IPS DF 19.7 (cell line): ENCODE measurements around the gene GAREM2.
"Not testable (repeated sequence)": the region's sequence is repeated elsewhere in the genome, so short reads cannot be mapped to it uniquely, and the experiment has no call there.

Experiments used
- DNase-seq: peaks from one replicate; pipeline ENCODE4 v3.0.0-alpha.2; 2013; ENCODE audit warnings: low read depth, low spot score

The GAREM2 gene

DNA sequence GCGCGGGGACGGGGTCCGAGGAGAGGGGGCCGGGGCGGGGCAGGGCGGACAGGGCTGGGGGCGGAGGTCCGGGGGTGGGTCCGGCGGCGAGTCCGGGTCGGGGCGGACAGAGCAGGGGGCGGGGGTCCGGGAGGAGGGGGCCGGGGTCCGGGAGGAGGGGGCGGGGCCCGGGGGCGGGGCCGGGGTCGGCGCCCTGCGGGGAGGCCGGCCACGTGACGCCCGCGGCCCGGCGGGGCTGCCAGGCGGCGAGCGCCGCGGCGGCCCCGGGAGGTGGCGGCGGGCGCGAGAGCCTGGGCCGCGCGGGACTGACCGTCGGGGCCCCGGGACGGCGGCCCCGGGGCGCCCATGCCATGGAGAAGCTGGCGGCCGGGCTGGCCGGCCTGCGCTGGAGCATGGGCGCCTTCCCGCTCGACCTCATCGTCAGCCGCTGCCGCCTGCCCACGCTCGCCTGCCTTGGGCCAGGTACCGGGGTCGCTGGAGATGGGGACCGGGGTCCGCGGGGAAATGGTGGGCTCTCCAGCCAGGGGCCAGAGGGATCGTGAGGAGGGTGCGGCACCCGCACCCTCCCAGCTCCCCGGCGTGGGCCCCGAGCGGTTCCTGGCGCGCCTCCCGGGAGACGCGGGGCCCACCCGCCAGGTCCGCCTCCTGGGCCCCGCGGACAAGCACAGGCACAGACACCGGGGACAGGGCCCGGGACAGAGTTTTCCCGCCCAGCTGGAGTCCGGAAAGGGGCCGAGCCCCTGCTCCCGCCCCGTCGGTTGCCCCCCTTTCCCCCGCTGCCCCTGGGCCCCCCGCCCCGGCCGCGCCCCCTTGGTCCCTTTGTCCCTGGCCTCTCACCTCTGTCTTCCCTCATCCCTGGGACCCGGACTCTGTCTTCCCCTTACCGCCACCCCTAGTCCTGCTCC lies at the start of gene GAREM2:
Gene GAREM2 (plus strand): TSS at position 218 of the 905 bp plus-strand sequence. CDS start 133 bp downstream, at position 351.
- no peak for DNase-seq

DNA sequence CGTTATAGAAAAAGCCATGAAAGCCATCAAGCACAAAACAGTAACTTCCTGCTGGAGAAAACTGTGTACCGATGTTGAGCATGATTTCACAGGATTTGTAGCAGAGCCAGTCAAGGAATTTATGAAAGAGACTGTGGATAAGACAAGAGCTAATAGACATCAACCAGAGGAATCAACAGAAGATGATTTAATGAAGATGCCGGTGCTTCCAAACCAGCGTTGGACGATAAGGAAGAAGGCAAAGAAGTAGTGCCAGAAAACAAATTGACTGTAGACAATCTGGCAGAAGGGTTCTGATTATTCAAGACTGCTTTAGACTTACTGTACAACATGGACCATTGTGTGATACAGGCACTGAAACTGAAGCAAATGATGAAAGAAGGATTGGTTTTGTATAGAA lies 49.5 kb upstream of the GAREM2 start:
- no peak for DNase-seq

DNA sequence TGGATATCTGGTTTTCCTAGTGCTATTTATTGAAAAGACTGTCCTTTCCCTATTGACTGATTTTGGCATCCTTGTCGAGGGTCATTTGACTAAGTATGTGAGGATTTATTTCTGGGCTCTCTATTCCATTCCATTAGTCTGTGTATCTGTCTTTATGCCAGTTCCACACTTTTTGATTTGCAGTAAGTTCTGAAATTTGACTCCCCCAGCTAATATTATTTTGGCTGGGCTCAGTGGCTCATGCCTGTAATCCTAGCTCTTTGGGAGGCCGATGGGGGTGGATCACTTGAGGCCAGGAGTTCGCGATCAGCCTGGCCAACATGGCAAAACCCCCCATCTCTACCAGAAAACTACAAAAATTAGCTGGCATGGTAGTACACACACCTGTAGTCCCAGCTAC lies 46.8 kb upstream of the GAREM2 start:
- DNase-seq, result no peak

DNA sequence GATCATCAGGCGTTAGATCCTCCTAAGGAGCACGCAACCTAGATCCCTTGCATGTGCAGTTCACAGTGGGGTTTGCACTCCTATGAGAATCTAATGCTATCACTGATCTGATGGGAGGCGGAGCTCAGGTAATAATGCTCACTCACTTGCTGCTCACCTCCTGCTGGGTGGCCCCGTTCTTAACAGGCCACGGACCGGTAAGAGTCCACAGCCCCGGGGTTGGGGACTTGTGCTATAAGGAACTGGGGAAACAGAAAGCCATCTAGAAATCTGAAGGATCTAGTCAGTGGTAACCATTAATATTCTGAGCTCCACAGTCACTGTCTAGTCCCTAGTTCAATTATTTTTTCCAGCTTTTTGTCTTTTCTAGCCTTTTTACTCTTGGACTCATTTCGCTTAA lies 44.7 kb upstream of the GAREM2 start:
- DNase-seq, result no peak

DNA sequence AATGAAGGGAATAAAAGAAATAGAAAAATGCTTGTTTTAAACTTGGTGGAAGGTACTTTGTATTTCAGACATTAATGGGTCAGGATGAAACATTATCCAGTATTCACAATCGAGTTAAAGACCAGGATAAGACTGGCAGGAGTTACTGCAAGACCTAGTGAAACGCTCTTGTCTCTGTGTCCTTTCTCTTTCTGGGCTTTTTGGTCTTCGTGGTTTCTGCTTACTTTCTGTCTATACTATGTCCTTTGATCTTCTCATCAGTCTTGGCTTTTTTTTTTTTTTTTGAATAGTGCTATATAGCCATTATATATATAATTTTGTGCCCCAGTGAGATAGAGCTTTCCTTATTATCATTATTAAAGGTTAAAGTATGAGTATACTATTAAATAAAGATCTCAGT lies 42.1 kb upstream of the GAREM2 start:
- DNase-seq, result no peak

DNA sequence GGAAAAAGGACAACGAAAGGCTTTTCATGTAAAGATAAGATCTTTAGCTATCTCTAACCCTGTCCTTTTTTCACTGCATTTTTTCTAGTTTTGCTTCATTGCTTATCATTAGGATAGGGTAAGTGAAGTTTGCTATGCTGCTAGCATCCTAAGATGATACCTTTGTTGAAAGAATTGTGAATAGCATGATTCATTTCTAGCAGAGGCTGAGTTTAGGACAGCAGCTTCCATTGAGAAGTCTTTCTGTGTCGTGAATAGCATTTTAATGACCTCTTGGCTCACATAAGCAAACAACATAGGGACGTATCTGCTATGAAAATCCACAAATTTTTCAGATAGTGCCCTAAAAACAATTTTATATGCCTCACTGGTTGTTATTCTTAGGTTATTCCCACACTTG lies 36.4 kb upstream of the GAREM2 start:
- no peak for DNase-seq

DNA sequence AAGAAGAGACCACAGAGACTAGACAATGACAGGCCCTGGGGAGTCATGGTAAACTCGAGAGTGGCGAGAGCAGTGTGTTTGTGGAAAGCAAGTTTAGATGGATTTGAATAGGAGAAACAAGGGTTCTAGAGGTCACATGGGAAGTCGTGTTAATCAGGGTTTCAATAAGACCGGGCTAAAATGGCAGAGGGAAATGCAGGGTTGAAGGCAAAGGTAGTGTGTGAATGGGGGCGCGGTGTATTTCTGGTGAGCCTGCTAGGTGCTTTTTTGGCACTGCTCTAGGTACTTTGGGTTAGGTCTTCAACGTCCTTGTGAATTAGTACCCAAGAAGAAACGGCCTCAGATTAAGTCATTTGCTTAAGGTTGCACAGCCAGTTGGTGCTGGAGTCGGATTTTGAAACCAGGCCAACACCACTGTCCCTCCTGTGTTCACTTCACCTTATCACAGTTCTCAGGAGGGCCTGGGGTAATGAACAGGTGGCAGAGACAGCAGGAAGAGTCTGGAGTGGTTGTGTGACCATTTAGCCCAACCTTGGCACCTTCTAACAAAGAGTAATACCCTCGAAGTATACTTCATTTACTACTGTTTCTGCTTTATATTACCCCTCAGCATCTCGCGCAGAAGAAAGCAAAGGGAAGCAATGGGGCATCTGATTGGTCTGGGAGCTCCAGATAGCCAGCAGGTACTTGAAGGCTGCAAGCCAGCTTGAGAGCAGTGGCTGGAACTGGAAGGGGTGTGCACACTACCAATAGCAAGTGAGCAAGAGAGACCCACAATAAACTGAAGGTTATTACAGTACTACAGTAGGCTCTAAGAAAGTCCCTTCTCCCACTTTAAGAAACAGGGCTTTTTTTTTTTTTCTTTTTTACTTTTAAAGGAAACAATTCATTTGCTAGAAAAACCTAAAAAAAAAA lies 33.4 kb upstream of the GAREM2 start:
- DNase-seq, result no peak

DNA sequence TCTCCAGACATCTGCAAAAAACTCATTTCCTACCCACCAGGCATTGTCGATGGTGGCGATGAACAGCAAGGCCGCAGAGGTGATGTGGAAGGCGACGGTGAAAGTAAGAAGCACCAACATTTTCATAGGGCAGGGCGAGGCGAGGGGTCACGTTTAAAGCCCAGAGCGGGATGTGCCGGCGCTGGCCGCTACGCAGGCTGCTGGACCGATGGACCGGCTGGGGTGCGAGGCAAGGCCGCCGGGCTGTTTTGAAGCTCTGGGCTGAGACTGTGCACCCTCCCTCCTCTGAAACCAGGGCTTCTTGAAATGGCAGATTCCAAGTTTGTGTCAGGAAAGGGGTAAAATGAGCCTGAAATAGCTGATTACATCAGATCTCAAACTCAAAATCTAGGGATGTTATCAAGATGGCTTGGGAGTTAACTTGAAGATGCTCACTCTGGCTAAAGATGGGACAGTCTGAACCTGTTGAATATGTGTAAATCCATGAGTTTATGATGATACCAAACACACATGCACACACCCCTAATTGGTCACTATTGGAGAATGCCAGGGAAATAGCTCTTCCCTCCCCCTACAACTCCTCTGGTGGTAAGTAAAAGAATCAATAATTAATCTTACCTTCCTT lies 31.6 kb upstream of the GAREM2 start:
- DNase-seq, result no peak

DNA sequence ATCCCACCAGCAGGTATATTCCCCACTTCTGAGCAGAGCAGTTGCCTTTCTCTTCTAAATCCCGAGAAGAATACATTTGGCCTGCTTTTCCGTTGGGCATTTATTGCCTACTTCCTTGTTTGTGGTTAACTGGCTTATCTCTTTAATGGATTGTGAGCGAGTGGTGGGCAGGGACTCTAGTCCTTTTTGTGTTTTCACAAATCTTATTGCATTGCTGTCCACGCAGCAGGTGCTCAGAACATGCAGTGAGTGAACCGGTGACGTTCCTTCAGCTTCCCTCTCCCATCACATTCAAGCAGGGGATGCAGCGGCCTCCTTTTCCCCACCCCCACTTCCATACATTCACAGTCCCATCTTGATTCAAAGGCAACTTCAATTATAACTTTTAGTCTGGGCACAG lies 28.9 kb upstream of the GAREM2 start:
- DNase-seq, result no peak

DNA sequence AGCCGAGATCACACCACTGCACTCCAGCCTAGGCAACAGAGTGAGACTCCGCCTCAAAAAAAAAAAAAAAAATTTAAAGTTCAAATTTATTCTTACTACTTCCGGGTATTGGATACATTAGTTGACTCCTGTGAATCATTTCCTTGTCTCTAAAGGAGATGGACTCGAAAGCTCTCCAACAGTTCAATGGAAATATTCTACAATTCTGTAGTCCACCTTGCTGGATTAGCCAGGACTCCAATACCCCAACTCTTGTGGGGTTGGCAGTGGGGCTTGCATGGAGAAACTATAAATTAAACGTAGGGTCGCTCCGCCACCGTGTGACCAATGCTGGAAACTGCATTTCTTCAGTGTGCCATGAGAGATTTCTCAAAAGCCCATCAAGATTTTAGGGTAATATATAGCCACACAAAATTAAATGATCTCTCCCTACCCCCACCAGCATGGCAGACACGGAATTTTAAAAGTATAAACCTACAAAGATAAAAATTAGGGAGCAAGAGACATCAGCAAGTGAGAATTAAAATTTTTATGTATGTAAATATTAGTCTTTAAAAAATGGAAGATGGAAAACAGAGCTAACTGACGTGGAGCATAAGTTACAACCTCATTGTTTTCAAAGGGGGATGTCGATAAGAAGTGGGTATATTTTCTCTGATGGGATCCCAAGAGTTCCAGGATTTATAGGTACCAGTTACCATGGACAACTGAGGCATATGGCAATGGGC lies 27.8 kb upstream of the GAREM2 start:
- peak; percentile 20 for DNase-seq

DNA sequence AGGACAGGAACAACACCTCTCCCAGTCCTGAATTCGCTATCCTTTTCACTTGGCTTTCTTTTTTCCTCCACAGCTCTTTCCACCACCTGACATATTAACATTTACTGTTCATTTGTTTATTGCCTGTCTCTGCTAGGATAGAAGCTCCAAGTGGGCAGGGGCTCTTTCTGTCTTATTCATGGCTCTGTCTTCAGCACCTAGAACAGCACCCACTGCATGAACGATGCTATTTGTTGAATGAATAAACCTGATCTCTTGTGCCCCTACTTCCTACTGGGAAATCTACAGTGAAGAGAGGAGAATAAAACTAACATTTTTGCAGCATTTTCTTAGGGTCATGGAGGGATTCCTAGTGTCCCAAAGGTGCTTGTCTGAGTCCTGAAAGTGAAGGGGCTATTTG lies 24.4 kb upstream of the GAREM2 start:
- no peak for DNase-seq

DNA sequence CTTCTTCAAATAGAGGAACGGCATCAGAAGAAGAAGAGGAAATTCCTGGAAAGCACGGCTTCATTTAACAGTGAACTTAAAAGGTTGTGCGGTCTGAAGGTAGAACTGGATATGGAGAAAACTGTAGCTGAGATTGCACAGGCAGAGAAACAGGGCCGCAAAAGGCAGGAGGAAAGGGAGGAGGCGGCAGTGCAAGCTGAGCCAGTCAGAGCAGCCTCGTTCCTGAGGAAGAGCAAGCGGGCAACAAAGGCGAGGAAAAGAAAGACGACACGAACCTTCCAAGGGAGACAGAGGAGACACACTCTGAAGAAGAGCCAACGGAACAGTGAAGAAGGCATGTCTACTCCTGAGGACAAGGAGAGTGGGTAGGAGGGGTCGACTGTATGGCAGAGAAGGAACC lies 22.6 kb upstream of the GAREM2 start:
- DNase-seq, result no peak

DNA sequence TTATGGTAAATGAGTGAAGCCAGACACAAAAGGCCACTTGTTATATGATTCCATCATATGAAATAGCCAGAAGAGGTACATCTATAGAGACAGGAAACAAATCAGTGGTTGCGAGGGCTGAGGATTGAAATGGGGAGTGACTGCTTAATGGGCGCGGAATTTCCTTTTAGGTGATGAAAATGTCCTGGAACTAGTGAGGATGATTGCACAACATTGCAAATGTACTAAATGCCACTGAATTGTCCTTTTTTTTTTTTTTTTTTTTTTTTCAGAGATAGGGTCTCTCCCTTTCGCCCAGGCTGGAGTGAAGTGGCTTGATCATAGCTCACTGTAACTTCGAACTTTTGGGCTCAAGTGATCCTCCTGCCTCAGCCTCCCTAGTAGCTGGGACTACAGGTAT lies 15.3 kb upstream of the GAREM2 start:
- DNase-seq, result no peak

DNA sequence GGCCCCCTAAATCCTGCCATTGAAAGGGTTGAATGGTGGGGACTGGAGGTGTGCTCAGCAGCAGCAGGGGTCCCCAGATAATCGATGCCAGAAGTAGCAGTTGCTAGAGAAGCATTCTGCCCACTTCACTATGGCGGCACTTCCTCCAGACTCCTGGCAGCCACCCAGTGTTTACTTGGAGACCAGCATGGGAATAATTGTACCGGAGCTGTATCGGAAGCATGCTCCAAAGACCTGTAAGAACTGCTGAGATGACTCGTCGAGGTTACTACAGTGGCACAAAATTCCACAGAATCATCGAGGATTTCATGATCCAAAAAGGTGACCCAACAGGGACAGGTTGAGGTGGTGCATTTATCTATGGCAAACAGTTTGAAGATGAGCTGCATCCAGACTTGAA lies 11.0 kb upstream of the GAREM2 start:
- no peak for DNase-seq

DNA sequence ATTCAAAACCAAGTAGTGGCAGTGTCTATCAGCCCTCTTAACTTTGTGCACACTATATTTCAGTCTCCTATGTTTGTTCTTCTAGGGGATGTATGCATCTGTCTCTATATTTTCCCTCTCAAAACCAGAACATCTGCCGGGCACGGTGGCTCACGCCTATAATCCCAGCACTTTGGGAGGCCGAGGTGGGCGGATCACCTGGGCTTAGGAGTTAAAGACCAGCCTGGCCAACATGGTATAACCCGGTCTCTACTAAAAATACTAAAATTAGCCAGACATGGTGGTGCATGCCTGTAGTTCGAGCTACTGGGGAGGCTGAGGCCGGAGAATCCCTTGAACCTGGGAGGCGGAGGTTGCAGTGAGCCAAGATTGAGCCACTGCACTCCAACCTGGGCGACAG lies 9.9 kb upstream of the GAREM2 start:
- DNase-seq, result no peak

DNA sequence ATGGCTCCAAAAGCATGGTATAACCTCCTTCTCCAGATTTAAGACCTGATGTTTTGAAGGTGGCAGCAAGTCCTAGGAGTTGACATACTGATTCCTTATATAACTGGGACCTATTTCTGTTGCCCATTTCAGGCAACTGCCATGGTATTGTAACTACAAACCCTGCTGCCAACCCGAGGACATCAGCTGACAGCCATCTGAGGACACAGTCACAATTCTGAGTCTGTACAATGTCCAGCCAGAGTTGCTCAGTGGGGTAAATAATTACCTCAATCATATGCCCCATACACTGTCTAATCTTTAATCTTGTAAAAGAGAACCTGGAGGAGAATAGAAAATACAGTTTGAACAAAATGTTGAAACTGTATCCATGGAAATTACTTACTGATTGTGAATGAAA lies 8.7 kb upstream of the GAREM2 start:
- no peak for DNase-seq

DNA sequence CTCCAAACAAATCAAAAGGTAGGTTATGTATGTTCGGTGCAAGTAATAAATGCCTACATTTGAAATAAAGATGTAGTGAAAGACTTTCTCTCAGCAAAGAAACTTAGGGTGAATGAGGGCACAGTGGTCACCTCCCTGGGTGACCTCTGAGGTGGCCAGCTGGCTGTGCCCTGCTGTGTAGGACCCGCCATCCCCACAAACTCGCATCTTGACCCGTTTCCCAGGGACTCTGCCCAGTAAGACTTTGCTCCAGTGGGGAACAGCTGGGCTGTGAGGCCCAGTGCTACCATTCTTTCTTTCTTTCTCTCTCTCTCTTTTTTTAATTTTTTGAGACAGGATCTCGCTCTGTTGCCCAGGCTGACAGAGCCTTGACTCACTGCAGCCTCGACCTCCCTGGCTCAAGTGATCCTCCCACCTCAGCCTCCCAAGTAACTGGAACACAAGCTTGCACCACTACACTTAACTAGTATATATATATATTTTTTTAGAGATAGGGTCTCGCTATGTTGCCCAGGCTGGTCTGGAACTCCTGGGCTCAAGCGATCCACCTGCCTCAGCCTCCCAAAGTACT lies 8.2 kb upstream of the GAREM2 start:
- DNase-seq, result no peak

DNA sequence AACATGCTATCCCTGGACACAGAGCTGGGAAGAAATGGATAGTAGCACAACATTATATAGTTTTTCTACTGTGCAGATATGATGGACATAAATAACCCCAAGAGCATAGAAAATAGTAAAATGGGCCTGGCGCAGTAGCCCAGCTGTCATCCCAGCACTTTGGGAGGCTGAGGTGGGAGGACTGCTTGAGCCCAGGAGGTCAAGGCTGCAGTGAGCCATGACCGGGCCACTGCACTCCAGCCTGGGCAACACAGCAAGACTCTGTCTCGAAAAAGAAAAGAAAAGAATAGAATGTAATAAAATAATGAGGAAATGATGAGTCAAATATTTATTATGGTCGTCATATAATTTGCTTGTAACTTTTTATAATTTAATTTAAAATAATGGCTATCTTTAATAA lies 7.5 kb upstream of the GAREM2 start:
- DNase-seq, result no peak

DNA sequence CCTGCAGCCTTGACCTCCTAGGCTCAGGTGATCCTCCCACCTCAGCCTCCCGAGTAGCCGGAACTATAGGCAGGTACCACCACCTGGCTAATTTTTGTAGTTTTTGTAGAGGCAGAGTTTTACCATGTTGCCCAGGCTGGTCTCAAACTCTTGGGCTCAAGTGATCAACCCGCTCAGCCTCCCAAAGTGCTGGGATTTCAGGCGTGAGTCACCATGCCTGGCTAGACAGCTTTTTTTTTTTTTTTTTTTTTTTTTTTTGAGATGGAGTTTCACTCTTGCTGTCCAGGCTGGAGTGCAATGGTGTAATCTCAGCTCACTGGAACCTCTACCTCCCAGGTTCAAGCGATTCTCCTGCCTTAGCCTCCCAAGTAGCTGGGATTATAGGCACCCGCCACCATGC lies 6.3 kb upstream of the GAREM2 start:
- DNase-seq, result not testable (repeated sequence)

DNA sequence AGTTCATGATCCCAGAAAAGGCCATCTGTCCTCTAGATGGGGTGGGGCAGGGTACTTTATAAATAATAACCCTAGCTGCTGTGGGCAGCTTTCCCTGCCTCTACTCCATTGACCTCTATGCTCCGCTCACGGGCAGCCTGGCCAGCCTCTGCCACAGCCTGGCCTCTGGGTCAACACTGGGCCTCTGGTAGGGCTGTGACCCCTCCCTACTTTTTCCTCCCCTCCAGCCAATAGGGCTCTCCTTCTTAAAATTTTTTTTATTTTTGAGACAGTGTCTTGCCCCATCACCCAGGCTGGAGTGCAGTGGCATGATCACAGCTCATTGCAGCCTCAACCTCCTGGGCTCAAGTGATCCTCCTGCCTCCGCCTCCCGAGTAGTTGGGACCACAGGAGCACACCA lies 4.1 kb upstream of the GAREM2 start:
- DNase-seq, result no peak

DNA sequence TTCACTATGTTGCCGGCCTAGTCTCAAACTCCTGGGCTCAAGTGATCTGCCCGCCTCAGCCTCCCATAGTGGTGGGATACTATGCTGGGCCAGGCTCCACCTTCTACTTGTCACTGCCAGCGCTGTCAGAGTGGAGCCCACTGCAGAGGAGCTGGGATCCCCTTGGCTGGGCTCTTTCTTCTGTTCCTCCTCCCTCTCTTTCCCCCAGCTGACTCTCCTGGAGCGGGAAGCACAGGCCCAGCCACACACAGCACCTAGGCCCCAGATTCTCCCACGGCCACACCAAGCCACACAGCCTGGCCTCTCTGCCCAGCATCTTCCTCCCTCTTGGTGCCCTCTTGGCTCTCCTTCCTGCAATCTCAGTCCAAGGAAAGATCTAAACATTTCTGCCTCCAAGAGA lies 3.7 kb upstream of the GAREM2 start:
- DNase-seq, result no peak
